Activated T-cell treated with anti-CD3 and anti-CD28 coated beads, Interleukin-2, amount 50 U/mL, for 72 hours (primary cell): ENCODE data around the gene KIF1C. TPM values are rescaled to one million over a fixed set of nuclear protein-coding genes. Genes with fewer than 3 reads are reported as not detected.

ENCODE experiments used
- ATAC-seq, 2 donors: fragments of 150-1000 bp; cut with Tn5 transposase; replicated peaks in 1 of 2; 2 replicates each; pipeline ENCODE4 v1.10.0; 2021; ENCODE audit warnings: moderate library complexity in 2 of 2, mild to moderate bottlenecking in 1 of 2
- DNase-seq, 2 donors: peaks; one replicate each; pipeline ENCODE4 v3.0.0; 2021 to 2022; ENCODE audit warnings: mixed read lengths in 1 of 2
- H3K27ac Mint-ChIP-seq: one replicate; pipeline ENCODE4 v1.8.0; 2022; ENCODE audit warnings: mild to moderate bottlenecking, moderate library complexity, mixed read lengths
- H3K27me3 Mint-ChIP-seq: one replicate; pipeline ENCODE4 v1.8.0; 2022; ENCODE audit warnings: low read depth, mixed read lengths
- H3K36me3 Mint-ChIP-seq, 2 donors: one replicate each; pipeline ENCODE4 v1.8.0; 2022; ENCODE audit warnings: mixed read lengths in 2 of 2, mild to moderate bottlenecking in 1 of 2; ENCODE audit not compliant: insufficient read depth in 2 of 2
- H3K4me1 Mint-ChIP-seq: one replicate; pipeline ENCODE4 v1.8.0; 2022; ENCODE audit warnings: low read depth, mixed read lengths
- H3K4me3 Mint-ChIP-seq, 2 donors: one replicate each; pipeline ENCODE4 v1.8.0; 2022; ENCODE audit warnings: mild to moderate bottlenecking in 2 of 2, mixed read lengths in 2 of 2, moderate library complexity in 2 of 2
- H3K9me3 Mint-ChIP-seq, 2 donors: one replicate each; pipeline ENCODE4 v1.8.0; 2022; ENCODE audit warnings: mixed read lengths in 2 of 2
- total RNA-seq, 2 donors: library from RNA; stranded (reverse); gene quantifications; one replicate each; pipeline ENCODE4 v1.2.3, GENCODE V29; 2022

The KIF1C gene
- total RNA-seq, 2 donors from 2014 or later: 38.3 to 41.3 TPM

GRCh38 chr17:4972752-4973151 is 25.0 kb upstream of the KIF1C start:
- H3K27ac Mint-ChIP-seq: no peak overlapping the region
- peaks cover 14 to 38% of the 10 kb centered on the region in 2 donors for H3K36me3 Mint-ChIP-seq
- ATAC-seq (no peak), DNase-seq (no peak)
- H3K27me3 Mint-ChIP-seq: no peaks in the 10 kb centered on the region
- no peak overlapping the region for H3K4me3 Mint-ChIP-seq
- H3K4me1 Mint-ChIP-seq: peaks cover 33% of the 10 kb centered on the region
- no peaks in the 10 kb centered on the region for H3K9me3 Mint-ChIP-seq

- Mint-ChIP-seq H3K27ac (peak overlapping the region; percentile 20), H3K9me3 (no peaks in the 10 kb centered on the region), H3K27me3 (no peaks in the 10 kb centered on the region), H3K4me3 (no peak overlapping the region), H3K36me3 (peaks cover 14 to 38% of the 10 kb centered on the region in 2 donors), H3K4me1 (peaks cover 33% of the 10 kb centered on the region)
- no peak for DNase-seq
- ATAC-seq: no peak
Measured at GRCh38 chr17:4973256-4974114, 24.3 kb upstream of the KIF1C start.

- Mint-ChIP-seq H3K27ac (peak overlapping the region; percentile 75), H3K4me1 (peaks cover 26% of the 10 kb centered on the region), H3K27me3 (no peaks in the 10 kb centered on the region), H3K36me3 (peaks cover 13 to 40% of the 10 kb centered on the region in 2 donors), H3K9me3 (no peaks in the 10 kb centered on the region), H3K4me3 (no peak overlapping the region)
- DNase-seq (no peak), ATAC-seq (no peak)
Measured at GRCh38 chr17:4974115-4974670, 23.6 kb upstream of the KIF1C start.

- no peaks in the 10 kb centered on the region for H3K27me3 Mint-ChIP-seq
- no peak overlapping the region for H3K27ac Mint-ChIP-seq
- no peaks in the 10 kb centered on the region for H3K9me3 Mint-ChIP-seq
- DNase-seq: no peak
- H3K4me3 Mint-ChIP-seq: no peak overlapping the region
- peaks cover 12% of the 10 kb centered on the region for H3K4me1 Mint-ChIP-seq
- peaks cover 11 to 26% of the 10 kb centered on the region in 2 donors for H3K36me3 Mint-ChIP-seq
- ATAC-seq: no peak
Measured at GRCh38 chr17:4978726-4979125, 19.0 kb upstream of the KIF1C start.

- Mint-ChIP-seq H3K27me3 (no peaks in the 10 kb centered on the region), H3K4me3 (peak overlapping the region in 1 of 2 donors; percentile 8), H3K36me3 (peaks cover 9 to 14% of the 10 kb centered on the region in 2 donors), H3K27ac (peak overlapping the region; percentile 85), H3K4me1 (peaks cover 18% of the 10 kb centered on the region), H3K9me3 (no peaks in the 10 kb centered on the region)
- DNase-seq (peak; percentile 55 to 68), ATAC-seq (peak; percentile 83 to 87)
Measured at GRCh38 chr17:4980644-4981216, 17.0 kb upstream of the KIF1C start.

GRCh38 chr17:4982305-4982704 is 15.4 kb upstream of the KIF1C start:
- H3K36me3 Mint-ChIP-seq: peaks cover 9 to 13% of the 10 kb centered on the region in 2 donors
- no peaks in the 10 kb centered on the region for H3K9me3 Mint-ChIP-seq
- H3K27ac Mint-ChIP-seq: no peak overlapping the region
- no peak for DNase-seq
- H3K27me3 Mint-ChIP-seq: no peaks in the 10 kb centered on the region
- H3K4me3 Mint-ChIP-seq: no peak overlapping the region
- no peak for ATAC-seq
- H3K4me1 Mint-ChIP-seq: peaks cover 29% of the 10 kb centered on the region

GRCh38 chr17:4986403-4986802 is 11.3 kb upstream of the KIF1C start:
- no peaks in the 10 kb centered on the region for H3K9me3 Mint-ChIP-seq
- peaks cover 44% of the 10 kb centered on the region for H3K4me1 Mint-ChIP-seq
- peak overlapping the region; percentile 97 to 99 for H3K4me3 Mint-ChIP-seq
- ATAC-seq (no peak), DNase-seq (peak in 1 of 2 donors; percentile 21)
- H3K36me3 Mint-ChIP-seq: peaks cover 1 to 3% of the 10 kb centered on the region in 2 donors
- H3K27ac Mint-ChIP-seq: peak overlapping the region; percentile 71
- no peaks in the 10 kb centered on the region for H3K27me3 Mint-ChIP-seq

GRCh38 chr17:4986951-4987766 is 10.6 kb upstream of the KIF1C start, which contains the start of gene CAMTA2:
CAMTA2 (minus strand) TSS chr17:4987675; CDS start chr17:4986222, 1,453 bp downstream.
- peaks cover 3 to 4% of the 10 kb centered on the region in 2 donors for H3K36me3 Mint-ChIP-seq
- no peaks in the 10 kb centered on the region for H3K9me3 Mint-ChIP-seq
- H3K27me3 Mint-ChIP-seq: no peaks in the 10 kb centered on the region
- DNase-seq: peak; percentile 93 to 94
- peak within 1 kb of the TSS; percentile 98 for H3K27ac Mint-ChIP-seq
- ATAC-seq: peak; percentile 91 to 94
- H3K4me1 Mint-ChIP-seq: peaks cover 49% of the 10 kb centered on the region
- H3K4me3 Mint-ChIP-seq: peak within 1 kb of the TSS; percentile 97 to 99

- DNase-seq: peak in 1 of 2 donors; percentile 18
- Mint-ChIP-seq H3K4me1 (peaks cover 49% of the 10 kb centered on the region), H3K27me3 (no peaks in the 10 kb centered on the region), H3K4me3 (peak overlapping the region; percentile 97 to 99), H3K36me3 (peaks cover 3 to 4% of the 10 kb centered on the region in 2 donors), H3K9me3 (no peaks in the 10 kb centered on the region), H3K27ac (peak overlapping the region; percentile 98)
- ATAC-seq: no peak
Measured at GRCh38 chr17:4987767-4988567, 9.8 kb upstream of the KIF1C start.

- Mint-ChIP-seq H3K4me3 (no peak overlapping the region), H3K4me1 (peaks cover 41% of the 10 kb centered on the region), H3K36me3 (peaks cover 0 to 3% of the 10 kb centered on the region in 2 donors), H3K27ac (no peak overlapping the region), H3K9me3 (no peaks in the 10 kb centered on the region), H3K27me3 (no peaks in the 10 kb centered on the region)
- DNase-seq (no peak), ATAC-seq (no peak)
Measured at GRCh38 chr17:4994081-4994595, 3.6 kb upstream of the KIF1C start.

- no peak for DNase-seq
- peaks cover 35% of the 10 kb centered on the region for H3K4me1 Mint-ChIP-seq
- peaks cover 3 to 6% of the 10 kb centered on the region in 2 donors for H3K36me3 Mint-ChIP-seq
- ATAC-seq: peak; percentile 8 to 9
- H3K27ac Mint-ChIP-seq: no peak overlapping the region
- no peaks in the 10 kb centered on the region for H3K27me3 Mint-ChIP-seq
- no peaks in the 10 kb centered on the region for H3K9me3 Mint-ChIP-seq
- H3K4me3 Mint-ChIP-seq: peak overlapping the region; percentile 93 to 95
Measured at GRCh38 chr17:4998027-4998731, 429 bp downstream of the KIF1C start.
